ENCODE data around the gene ZBTB46. TPM values are rescaled to one million over a fixed set of nuclear protein-coding genes. Genes with fewer than 3 reads are reported as not detected.

ZBTB46 gene
- total RNA-seq, 1 donor from 2014 or later, result 7.4 TPM

DNA sequence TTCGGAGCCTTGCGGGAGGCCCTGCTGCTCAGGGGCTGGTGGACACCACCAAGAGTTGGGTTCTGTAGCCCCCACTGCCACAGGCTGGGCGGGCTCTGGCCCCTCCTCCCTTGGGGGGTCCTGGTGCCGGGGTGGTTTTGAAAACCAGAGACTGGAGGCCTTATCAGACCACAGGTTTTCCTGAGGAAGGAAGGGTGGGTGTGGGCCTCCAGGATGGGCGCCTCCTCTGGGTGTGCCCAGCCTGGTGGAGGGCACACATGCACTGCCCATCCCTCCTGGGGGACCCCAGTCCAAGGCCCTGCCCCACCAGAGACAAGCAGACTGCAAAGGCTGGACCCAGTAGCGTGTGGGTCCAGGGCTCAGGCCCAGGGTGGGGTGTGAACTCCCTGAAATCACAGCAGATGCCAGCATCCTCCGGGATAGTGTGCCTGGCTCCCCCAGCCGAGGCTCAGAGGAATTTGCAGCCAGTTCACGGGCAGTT is 13.5 kb upstream of the ZBTB46 start:
- Histone ChIP-seq H3K27me3 (no peaks in the 10 kb centered on the region), H3K4me3 (no peak overlapping the region), H3K9me3 (no peaks in the 10 kb centered on the region), H3K36me3 (no peaks in the 10 kb centered on the region), H3K4me1 (peaks cover 35% of the 10 kb centered on the region), H3K27ac (no peak overlapping the region)
- no peak for DNase-seq (ENCODE audit: extremely low spot score in 2 of 2)
- intact Hi-C loops (cut with DNase I), result no loop called here
- no peak for TF ChIP-seq POLR2AphosphoS5 (IDR thresholded peaks at IDR 0.05; ENCODE audit: insufficient read depth in 1 of 2, low read depth in 1 of 2)
- TF ChIP-seq, protein P1, sequence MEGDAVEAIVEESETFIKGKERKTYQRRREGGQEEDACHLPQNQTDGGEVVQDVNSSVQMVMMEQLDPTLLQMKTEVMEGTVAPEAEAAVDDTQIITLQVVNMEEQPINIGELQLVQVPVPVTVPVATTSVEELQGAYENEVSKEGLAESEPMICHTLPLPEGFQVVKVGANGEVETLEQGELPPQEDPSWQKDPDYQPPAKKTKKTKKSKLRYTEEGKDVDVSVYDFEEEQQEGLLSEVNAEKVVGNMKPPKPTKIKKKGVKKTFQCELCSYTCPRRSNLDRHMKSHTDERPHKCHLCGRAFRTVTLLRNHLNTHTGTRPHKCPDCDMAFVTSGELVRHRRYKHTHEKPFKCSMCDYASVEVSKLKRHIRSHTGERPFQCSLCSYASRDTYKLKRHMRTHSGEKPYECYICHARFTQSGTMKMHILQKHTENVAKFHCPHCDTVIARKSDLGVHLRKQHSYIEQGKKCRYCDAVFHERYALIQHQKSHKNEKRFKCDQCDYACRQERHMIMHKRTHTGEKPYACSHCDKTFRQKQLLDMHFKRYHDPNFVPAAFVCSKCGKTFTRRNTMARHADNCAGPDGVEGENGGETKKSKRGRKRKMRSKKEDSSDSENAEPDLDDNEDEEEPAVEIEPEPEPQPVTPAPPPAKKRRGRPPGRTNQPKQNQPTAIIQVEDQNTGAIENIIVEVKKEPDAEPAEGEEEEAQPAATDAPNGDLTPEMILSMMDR (IDR thresholded peaks at IDR 0.05), result no peak
- no peak for TF ChIP-seq POLR2A (IDR thresholded peaks at IDR 0.05)

DNA sequence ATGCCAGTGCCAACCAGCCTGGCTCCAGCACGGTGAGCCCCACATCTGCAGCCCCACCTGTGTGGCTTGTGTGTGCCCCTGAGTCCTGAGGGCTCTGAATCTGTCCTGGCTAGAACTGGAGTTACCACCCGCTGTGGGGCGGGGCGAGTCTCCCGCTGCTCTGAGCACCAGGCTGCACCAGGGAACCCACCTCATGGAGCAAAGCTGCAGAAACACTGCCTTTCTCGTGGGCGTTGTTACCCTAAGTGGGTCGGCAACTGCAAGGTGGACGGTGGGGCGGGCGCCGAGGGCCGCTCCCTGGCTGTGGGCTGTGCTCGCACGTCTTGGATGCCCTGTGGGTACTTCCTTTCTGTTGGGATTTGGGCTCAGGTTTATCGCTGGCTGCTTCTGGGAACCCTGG is 12.7 kb upstream of the ZBTB46 start:
- intact Hi-C loops (cut with DNase I), result no loop called here
- H3K4me3 ChIP-seq, result no peak overlapping the region
- H3K4me1 ChIP-seq, result peaks cover 35% of the 10 kb centered on the region
- no peak for TF ChIP-seq POLR2A (IDR thresholded peaks at IDR 0.05)
- TF ChIP-seq, protein P1 (IDR thresholded peaks at IDR 0.05), result no peak
- TF ChIP-seq POLR2AphosphoS5 (IDR thresholded peaks at IDR 0.05; ENCODE audit: insufficient read depth in 1 of 2, low read depth in 1 of 2), result no peak
- H3K27me3 ChIP-seq, result no peaks in the 10 kb centered on the region
- no peaks in the 10 kb centered on the region for H3K36me3 ChIP-seq
- no peak for DNase-seq (ENCODE audit: extremely low spot score in 2 of 2)
- no peaks in the 10 kb centered on the region for H3K9me3 ChIP-seq
- no peak overlapping the region for H3K27ac ChIP-seq

DNA sequence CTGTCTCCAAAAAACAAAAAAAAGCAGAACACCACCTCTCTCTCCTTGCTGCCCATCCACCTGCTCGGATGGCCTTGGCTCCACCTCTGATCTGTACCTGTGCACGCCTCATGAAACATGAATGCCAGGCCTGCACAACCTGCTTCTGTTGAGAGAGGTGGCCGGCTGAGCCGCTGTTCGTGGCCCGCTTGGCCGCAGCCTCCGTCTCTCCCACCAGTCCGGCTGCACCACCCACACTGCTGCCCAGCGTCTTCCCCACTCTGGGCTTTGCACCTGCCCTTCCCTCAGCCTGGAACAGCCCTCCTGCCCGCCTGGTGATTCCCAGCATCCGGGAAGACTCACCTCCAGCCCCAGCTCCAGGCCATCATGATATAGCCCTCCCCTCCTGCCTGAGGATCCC is 12.2 kb upstream of the ZBTB46 start:
- intact Hi-C loops (cut with DNase I), result no loop called here
- Histone ChIP-seq H3K4me3 (no peak overlapping the region), H3K27ac (no peak overlapping the region), H3K9me3 (no peaks in the 10 kb centered on the region), H3K27me3 (no peaks in the 10 kb centered on the region), H3K4me1 (peaks cover 31% of the 10 kb centered on the region), H3K36me3 (no peaks in the 10 kb centered on the region)
- DNase-seq (ENCODE audit: extremely low spot score in 2 of 2), result no peak
- no peak for TF ChIP-seq POLR2AphosphoS5 (IDR thresholded peaks at IDR 0.05; ENCODE audit: insufficient read depth in 1 of 2, low read depth in 1 of 2)

DNA sequence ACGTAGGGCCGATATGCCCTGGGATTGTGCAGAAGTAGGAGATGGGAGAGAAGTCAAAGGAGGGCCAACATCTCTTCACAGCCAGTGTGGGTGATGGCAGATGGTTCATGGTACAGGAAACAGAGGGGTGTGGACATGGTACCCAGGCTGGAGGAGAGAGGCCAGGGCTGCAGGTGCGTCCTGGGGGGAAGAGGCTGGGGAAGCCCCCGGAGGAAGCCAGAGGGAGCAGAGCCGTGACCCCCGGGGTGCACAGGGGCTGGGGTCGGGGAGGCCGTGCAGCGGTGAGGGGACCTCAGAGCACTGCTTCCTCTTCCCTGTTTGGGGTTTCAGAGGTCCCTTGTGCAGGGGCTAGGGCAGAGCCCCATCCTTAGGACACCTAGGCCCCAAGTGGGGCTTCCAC is 11.2 kb upstream of the ZBTB46 start:
- H3K4me1 ChIP-seq, result peaks cover 21% of the 10 kb centered on the region
- no peak for DNase-seq (ENCODE audit: extremely low spot score in 2 of 2)
- H3K4me3 ChIP-seq, result no peak overlapping the region
- no peaks in the 10 kb centered on the region for H3K27me3 ChIP-seq
- intact Hi-C loops (cut with DNase I), result no loop called here
- H3K9me3 ChIP-seq, result no peaks in the 10 kb centered on the region
- H3K36me3 ChIP-seq, result no peaks in the 10 kb centered on the region
- TF ChIP-seq POLR2AphosphoS5 (IDR thresholded peaks at IDR 0.05; ENCODE audit: insufficient read depth in 1 of 2, low read depth in 1 of 2) (no peak), POLR2A (IDR thresholded peaks at IDR 0.05) (no peak)
- TF ChIP-seq, protein P1 (IDR thresholded peaks at IDR 0.05), result no peak
- H3K27ac ChIP-seq, result no peak overlapping the region

DNA sequence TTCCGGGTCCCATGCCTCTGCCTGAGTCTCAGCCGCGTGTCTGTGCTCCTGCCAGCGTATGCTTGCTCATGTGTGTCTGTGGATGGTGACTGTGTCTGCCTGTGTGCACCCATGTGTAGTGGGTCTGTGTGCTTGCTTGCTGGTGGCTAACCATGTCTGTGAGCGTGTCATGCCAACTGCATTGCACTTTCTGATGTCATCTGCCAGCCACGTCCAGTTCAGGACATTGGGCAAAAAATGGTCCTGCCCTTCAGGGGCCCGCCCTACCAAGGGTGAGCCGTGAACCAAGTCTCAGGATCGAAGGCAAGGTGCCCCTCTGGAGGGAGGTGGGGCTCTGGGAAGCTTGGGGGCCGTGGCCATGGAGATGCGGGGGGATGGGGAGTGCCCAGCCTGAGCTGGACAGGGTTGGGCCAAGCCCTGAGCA is 9.4 kb upstream of the ZBTB46 start:
- DNase-seq (ENCODE audit: extremely low spot score in 2 of 2), result no peak
- H3K4me1 ChIP-seq, result peaks cover 10% of the 10 kb centered on the region
- H3K9me3 ChIP-seq, result no peaks in the 10 kb centered on the region
- no peaks in the 10 kb centered on the region for H3K27me3 ChIP-seq
- TF ChIP-seq POLR2A (IDR thresholded peaks at IDR 0.05) (no peak), POLR2AphosphoS5 (IDR thresholded peaks at IDR 0.05; ENCODE audit: insufficient read depth in 1 of 2, low read depth in 1 of 2) (no peak)
- TF ChIP-seq, protein P1 (IDR thresholded peaks at IDR 0.05), result no peak
- H3K27ac ChIP-seq, result no peak overlapping the region
- no peak overlapping the region for H3K4me3 ChIP-seq
- intact Hi-C loops (cut with DNase I), result no loop called here
- no peaks in the 10 kb centered on the region for H3K36me3 ChIP-seq

Data from vagina (tissue), 2 donors.